NCI-H446 treated with DMSO at 0.1 percent for 48 hours (cell line): ENCODE data around the gene INPP5D.
"Not testable (repeated sequence)": the region's sequence is repeated elsewhere in the genome, so short reads cannot be mapped to it uniquely, and the experiment has no call there.

ENCODE experiments used
- DNase-seq: peaks from one replicate; lab custom pipeline; 2025; lab: John Stamatoyannopoulos, UW

The INPP5D gene

DNA sequence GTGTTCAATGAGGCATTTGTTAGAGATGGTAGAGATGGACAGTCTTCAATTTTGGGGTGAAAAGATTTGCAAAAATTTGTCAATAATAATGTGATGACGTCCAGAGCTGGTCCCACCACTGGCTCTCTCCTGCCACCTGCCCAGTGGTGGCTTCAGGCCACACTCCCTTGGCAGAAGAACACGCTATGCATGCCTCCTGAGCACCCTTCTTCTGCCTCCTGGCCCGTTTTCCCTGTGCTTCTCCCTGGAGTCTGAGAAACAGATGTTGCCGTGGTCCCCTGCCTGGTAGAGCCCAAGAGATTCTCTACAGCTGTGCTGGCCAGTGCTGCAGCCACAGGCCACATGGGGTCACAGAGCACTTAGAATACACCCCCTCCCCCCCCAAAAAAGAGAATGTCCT, 33.6 kb downstream of the INPP5D start:
- no peak for DNase-seq

DNA sequence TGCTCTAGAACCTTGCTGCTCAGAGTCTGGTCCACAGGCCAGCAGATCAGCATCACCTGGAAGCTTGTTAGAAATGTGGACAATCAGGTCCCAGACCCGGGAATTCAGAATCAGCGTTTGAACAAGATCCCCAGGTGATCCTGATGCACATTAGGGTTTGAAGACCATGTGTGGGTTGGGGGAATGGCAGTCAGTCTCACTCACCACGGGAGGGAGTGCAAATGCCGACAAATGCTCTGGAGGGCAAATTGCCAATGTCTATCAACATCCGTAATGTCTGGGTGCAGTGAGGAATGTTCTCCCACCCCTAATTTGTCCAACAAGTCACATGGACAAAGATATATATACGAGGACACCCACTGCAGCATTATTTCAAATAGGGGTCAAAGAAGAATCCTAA, 34.5 kb downstream of the INPP5D start:
- DNase-seq = no peak

DNA sequence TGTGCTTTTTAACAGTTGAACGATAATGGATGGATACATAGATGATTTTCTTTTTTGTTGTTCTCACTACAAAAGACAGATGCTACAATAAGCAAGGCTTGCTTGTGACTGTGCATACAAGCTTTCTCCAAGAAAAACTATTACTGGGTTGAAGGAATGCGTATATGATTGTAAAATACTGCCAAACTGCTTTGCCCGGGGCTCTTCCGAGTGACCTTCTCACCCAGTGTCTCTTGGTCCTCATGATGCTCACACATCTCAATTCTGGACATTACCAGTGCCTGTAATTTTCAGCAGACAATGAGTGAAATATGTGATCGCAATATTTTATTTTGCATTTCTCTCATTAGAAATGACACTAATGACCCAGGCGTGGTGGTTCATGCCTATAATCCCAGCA, 35.9 kb downstream of the INPP5D start:
- no peak for DNase-seq

DNA sequence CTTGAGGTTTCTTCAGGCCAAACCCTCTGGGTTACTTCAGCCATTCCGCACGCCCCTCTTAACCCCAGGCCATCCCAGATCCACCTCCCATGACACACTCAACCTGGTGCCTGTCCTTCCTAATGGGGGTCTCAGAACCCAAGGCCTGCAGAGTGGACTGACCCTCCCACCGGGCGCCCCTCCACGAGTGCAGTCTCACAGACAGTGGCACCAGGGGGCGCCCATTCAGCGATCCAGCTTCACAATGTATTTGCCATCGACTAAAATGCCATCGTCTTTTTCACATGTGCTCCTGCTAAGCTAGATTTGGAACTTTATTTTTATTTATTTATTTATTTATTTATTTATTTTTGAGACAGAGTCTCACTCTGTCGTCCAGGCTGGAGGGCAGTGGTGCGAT, 38.5 kb downstream of the INPP5D start:
- no peak for DNase-seq

DNA sequence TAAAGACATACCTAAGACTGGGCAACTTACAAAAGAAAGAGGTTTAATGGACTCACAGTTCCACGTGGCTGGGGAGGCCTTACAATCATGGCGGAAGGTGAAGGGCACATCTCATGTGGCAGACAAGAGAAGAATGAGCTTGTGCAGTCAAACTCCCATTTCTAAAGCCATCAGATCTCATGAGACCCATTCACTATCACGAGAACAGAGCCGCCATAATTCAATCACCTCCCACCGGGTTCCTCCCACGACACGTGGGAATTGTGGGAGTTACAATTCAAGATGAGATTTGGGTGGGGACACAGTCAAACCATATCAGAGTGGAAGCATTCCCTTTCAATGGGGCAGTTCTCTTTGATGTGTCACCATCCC, 39.7 kb downstream of the INPP5D start:
- DNase-seq = not testable (repeated sequence)

DNA sequence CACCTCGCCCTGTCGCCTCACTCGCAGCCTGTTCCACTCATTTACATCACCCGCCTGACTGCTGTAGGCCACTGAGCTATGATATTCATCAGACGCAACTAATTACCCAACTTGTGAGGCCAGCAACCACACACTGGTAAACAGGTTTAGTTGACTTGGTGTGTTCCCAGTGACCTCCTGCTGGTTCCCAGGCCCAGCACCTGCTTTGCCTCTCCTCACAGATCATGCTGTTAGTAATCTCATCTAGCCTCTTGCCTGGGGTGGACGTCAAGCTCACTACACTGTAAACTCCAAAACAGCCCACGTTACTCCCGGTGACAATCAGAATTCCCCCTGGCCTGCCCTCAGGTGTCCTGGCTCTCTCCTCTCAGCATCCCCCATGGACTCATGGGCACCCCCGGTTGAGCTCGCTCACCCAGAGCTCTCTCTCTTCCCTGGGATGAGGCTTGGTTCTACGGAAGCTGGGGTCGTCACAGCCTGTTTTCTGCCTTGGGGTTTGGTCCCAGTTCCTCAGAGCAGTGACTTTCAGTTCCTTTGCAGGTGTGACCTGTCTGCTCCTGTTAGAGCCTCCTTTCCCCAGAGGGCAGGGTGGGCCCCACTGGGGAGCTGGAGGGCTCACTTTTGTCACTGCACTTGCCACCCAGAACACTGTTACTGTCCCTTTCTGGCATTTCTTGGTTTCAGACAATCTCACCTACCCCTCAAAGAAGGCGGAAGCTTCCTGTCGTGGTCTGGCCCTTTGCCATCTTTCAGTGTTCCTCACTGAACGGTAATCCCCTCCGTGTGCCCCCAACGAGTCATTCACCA, 40.3 kb downstream of the INPP5D start:
- no peak for DNase-seq

DNA sequence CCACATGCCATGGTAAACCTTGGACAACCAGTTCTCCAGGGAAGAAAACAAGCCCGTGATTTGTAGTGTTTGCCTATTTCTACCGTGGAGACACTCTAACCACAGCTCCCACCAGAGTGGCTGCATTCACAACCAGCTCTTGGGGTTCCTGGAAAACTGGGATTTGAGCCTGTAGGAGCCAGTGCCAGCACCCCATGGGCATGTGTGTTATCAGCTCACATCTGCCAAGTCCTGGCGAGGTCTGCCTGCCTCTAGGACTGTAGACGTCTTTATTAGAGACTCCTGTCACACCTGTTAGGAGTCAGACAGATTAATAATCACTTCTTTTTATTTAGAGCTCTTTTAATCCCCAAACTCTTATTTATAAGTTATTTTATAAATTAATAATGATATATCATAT, 41.0 kb downstream of the INPP5D start:
- no peak for DNase-seq

DNA sequence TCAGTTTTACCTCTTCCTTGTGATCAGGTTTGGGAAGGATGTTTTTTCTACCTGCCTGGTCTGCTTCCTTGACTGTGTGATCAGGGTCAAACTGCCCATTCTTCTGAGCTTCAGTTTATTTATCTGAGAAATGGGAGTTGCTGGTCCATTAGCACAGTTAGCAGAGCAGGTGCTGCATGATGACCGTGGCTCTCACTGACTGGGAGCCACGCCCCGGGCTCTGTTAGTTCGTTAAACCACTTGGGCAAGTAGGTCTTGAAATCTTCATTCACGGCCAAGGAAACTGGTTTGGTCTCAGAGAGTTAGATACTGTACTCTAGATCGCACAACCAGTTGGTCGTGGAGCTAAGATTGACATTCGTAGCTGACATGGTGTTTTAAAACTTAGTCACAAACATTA, 41.7 kb downstream of the INPP5D start:
- no peak for DNase-seq

DNA sequence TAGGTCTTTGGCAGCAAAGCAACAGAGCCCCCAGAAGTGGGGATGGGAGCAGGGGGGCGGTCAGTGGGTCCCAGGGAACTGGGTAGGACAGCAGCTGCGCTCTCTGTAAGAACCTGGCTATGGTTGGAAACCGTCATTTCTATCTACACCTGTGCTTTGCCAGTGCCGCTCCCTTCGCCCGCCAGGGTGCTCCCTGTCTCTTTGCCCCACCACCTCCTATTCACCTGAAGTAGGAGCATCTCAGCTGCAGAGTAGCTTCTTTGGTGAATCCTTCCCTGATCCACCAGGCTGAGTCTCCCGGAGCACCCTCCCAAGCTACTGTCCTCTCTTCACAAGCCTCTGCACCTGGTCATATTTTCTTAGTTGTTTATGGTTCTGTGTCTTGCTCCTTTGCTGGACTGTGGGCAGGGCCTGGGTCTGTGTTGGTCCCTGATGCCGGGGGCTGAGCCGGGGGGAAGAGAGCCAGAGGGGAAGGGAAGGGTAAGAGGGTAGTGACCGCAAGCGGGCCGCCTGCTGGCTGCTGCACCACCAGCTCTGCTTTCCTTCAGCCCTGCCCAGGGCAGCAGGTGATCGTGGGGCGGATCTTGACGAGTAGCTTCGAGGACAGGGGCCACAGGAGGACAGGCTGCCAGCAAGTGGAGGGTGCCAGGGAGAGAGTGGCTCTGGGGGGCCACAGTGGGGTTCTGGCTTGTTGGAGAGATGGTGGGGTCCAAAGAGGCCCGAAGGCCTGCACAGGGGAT, 45.2 kb downstream of the INPP5D start:
- no peak for DNase-seq

DNA sequence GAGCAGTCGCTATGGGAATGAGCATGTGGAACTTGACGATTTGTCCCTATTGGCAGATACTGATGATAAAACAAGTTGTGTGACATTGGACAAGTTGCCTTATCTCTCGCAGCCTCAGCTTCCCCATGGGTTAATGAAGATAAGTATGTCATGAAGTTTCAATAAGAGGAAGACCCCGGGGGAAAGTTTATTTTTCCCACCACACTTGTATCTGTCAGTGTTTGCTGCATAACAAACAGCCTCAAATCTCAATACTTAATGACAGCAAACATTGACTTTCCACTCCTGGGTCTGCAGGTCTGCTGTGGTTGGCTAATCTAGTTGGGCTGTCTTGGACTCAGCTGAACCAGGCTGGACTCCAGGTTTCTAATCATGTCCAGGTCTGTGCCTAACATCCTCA, 45.8 kb downstream of the INPP5D start:
- DNase-seq = no peak

DNA sequence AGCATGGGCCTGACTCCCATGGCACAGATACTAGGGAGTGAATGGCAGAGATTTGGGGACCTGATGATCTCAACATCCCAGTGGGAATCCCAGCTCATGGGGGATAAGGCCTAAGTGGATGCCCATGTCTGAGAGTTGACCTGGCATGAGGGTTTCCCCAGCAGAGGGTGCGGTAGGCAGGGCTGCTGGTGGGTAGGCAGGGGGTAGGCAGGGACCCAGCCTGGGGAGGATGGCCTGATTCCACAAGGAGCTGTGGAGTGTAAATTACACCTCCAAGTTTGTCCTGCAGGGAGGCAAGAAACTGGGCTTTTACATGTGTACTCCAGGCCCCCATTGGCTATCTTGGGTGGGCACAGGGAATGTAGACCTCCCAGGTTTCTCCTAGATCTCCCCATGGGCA, 46.9 kb downstream of the INPP5D start:
- DNase-seq = no peak

DNA sequence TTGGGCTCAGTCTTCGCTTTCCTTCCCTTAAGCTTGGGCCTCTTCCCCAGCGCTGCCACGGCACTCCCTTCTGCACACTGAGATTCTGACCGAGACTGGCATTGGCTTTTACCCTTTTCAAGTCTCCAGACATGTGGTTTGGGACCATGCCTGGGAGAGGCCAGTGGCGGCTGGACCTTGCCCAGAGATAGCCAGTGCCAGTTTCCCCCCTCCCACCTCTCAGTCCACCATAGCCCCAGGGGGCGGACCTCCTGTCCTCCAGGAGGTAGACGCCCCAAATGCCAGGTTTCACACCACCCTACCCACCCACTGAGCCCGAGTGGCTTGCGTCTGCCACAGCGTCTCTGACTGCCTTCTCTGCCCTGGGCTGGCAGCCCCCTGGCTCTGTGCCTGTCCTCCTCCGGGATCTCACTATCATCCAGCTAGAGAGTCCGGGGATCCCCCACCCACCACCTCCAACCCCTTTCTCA, 47.7 kb downstream of the INPP5D start:
- no peak for DNase-seq

DNA sequence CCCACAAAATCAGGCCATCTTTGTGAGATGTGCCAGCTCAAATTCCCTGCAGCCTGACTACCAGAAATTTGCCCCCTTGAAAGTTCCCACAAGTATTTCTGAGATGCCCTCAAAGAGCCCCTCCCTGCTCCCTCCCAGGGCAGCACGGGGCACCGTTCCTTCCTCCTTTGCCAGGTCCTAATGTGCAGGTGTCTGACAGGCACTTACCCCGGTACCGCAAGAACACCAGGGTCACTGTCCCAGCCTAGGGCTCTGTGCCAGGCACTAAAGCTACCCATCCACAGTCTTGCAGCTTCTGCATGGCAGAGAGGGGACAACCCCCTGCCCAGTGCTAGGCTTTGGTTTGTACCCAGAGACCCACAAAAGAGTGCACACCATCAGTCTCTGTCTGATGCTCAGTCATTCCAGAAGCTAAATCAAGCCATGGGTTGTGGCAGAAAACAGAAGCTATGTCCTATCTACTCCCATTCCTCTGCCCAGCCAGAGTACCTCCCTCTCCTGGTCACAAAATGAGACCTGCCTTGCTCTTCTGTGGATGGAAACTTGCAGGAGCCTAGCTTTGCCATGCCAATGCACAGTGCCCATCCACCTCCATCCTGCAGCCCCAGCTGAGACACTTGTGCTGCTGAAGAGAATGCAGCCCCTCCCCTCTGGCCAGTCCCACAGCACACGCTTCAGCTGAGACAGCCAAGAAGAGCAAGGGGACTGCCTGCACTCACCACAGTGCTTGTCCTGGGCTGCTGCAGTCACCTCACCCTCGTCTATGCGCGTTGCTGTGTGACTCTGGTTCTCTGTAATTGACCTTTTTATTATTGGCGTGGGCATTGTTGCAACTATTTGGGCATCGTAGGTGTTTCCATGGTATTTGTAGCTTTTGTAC, 48.7 kb downstream of the INPP5D start:
- DNase-seq = no peak

DNA sequence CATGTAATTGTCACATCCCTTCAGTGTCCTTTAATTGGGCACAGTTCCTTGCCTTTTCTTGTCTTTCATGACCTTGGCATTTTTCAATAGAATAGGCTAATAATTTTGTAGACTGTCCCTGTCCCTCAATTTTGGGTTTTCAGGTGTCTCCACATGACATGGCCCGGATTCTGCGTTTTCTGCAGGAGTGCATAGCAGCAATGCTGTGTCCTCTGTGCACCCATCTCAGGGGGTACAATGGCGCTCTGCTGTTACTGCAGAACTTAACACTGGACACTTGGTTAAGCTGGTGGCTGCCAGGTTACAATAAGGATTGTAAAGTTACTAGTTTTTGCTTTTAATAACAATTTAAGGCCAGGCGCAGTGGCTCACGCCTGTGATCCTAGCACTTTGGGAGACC, 51.3 kb downstream of the INPP5D start:
- DNase-seq = no peak

DNA sequence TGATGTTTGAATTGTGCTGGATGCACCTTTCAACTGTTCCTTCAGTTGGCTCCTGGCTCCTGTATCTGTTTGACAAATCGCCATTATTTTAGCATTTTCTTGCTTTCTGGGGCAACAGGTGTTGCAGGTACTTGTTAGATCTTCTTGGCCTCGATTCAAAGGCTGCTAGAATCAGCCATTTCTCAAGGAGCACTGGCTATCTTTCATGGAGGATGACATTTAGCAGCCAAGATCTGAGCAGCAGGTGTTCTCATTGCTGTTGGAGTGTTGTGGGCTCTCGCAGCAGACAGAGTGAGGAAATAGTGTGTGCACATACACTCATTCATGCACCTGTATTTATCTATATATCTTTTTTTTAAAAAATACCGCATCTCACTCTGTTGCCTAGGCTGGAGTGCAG, 52.2 kb downstream of the INPP5D start:
- no peak for DNase-seq

DNA sequence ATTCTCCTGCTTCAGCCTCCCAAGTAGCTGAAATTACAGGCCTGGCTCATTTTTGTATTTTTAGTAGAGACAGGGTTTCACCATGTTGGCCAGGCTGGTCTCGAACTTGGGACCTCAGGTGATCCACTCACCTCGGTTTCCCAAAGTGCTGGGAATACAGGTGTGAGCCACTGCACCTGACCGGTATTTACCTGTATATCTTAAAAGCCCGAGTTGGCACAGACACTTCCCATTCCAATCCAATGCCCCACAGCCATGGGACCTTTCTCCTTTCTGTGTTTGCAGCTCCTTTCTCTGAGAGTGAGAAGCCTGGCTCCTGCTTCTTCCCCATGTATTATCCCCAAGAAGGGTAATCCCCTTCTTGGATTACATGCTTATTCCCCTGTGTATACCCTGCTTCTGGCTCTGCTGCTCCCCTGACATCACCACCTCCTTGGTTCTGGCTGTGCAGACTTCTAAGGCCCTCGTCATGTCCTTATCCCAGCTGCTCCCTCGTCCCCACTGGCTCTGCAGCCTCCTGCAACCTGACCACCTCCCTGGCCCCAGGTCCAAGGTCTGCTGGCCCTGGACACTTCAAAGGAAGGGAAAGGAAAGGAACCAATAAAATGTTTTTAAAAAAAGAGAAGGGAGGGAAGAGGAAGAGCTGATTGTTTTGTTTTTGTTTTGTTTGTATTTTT, 52.8 kb downstream of the INPP5D start:
- DNase-seq = no peak

DNA sequence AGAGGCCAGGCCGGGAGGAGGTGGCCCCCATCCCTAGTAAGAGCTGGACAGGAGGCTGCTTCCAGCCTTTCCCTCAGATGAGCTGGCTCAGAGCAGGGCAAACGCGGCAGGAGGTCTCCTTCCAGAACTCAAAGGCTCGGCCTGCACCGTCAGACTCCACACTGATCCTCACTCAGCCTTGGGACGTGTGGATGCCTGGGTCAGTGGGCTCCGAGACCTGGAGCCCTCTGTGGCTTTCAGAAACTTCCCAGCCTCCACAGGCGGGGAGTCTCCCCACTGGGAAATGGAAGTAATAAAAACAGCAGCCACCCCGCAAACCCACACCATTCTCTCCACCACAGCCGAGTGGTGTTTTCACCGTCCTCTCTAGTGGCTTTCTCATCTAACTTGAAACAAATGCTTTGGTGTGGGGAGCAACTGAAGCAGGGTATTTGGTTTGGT, 54.3 kb downstream of the INPP5D start:
- no peak for DNase-seq

DNA sequence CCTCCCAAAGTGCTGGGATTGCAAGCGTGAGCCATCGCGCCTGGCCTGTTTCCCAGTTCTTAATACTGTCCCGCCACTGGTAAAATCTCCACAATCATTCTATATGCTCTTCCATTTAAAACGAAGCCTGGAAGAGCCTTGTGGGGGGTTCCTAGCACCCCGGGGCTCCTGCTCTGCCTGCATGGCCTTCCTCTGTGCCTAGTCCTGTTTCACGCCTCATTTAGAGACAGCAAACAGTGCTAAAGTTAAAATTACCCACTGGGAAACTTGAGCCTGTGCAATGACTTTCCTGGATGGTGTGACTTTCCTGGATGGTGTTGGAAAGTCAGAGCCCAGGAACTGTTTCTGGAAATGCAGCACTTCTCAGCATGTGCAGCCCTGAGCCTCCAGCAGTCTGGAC, 55.0 kb downstream of the INPP5D start:
- no peak for DNase-seq

DNA sequence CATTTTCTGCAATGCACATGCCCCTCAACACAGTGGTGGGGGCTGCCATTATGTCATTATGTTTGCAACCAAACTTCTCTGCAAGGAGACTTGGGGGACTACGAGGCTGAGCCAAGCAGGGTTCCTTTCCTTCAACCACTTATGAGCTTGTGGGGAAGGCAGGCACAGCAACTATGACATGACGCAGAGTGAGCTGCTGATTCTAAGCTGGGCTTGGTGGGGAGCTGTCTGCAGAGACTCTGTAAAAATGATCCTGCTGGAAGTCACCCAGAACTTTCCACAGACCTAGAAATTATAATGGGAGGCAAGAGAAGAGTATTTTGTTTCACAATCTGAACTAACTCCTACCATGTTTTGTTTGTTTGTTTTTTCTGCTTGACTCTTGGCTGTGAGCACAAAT, 55.6 kb downstream of the INPP5D start:
- DNase-seq = no peak

DNA sequence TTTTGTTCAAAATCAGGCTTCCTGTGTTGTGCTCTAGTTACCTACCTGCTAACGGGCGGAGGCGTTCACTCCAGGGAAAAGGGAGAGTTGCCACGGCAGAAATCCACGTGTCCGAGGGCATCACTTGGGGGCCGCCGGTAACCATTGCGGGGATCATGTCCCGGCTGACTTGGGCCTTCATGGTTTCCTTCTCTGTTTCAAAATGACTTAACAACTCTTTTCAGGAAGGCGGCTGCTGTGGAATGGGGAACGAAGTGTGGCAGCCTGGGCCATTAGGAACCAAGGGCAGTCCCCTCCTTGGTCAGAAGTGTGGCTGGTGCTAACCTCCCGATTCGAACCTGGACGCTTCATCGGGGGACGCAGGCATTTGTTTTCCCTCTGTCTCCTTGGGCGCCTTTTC, 56.8 kb downstream of the INPP5D start:
- DNase-seq = no peak

DNA sequence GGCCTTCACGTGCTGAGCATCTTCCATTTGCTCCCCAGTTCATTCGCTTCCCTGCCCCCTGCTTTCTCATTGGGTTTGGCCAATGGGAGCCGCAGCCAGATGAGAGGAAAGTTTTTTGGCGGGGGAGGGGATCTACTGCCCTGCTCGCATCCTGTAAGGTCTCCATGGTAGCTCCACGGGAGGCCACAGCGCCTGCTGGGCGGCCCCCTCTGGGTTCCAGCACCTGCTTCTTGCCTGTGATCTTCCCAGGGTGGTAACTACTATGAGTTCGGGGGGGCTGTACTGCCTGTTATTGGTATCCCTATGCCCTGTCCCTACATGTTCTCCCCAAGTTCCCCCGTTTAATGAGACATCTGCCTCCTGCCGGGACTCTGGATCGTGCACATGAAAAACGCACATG, 57.2 kb downstream of the INPP5D start:
- DNase-seq = no peak
